ENCODE data around the gene KRTAP9-7.
"Not testable (repeated sequence)": the region's sequence is repeated elsewhere in the genome, so short reads cannot be mapped to it uniquely, and the experiment has no call there.

The KRTAP9-7 gene

DNA sequence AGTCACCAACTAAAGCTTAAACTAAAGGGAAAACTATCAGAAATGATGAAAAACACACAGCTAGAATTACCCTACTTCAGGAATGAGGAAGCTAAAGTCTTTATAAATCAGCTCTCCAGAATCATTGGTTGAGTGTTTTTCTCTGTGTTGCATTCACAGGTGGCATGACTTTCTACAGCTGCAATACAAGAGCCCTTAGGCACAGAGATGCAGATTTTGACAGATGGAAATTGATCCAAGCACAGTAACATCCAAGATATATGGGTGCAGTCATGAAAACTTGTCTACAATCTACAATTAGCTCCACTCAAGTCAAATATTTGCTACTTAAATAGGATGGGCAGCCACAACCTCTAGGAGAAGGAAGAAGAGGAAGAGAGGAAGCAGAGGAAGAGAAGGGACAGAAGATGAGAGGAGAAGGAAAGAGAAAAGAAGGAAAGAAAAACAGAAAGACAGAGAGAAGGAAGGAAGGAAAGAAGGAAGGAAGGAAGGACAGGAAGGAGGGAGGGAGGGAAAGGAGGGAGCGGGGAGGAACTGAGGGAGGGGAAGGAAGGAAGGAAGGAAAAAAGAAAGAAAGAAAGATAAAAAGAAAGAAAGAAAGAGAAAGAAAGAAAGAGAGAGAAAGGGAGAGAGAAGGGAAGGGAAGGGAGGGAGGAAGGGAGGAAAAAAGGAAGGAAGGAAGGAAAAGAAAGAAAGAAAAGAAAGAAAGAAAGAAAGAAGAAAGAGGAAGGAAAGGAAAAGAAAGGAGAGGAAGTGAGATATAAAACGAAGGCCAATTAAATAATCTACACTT, 28.3 kb upstream of the KRTAP9-7 start:
- H3K36me3 ChIP-seq (ENCODE audit: control insufficient read depth, insufficient read depth, low read length); H3K27ac ChIP-seq; H3K4me1 ChIP-seq; H3K27me3 ChIP-seq (ENCODE audit: control insufficient read depth, insufficient read depth, low read length); H3K9ac ChIP-seq; H2AFZ ChIP-seq; H3K9me3 ChIP-seq (ENCODE audit: control insufficient read depth, low read length); H3K4me2 ChIP-seq (ENCODE audit: low read length); H3K4me3 ChIP-seq (ENCODE audit: low read depth, low read length); H3K79me2 ChIP-seq: not testable (repeated sequence)

DNA sequence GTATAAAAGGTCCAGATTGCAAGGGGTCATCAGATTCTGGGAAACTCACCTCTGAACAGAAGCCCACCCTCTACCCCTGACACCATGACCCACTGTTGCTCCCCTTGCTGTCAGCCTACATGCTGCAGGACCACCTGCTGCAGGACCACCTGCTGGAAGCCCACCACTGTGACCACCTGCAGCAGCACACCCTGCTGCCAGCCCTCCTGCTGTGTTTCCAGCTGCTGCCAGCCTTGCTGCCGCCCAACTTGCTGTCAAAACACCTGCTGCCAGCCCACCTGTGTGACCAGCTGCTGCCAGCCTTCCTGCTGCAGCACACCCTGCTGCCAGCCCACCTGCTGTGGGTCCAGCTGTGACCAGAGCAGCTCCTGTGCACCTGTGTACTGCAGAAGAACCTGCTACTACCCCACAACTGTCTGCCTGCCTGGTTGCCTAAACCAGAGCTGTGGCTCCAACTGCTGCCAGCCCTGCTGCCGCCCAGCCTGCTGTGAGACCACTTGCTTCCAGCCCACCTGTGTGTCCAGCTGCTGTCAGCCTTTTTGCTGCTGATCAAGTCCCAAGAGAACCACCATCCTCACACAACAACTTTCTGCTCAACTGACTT, 25.8 kb upstream of the KRTAP9-7 start, which contains the start of gene KRTAP9-4:
TSS of gene KRTAP9-4 (plus strand) at position 51 of the 604 bp plus-strand sequence. CDS start at position 85, 34 bp downstream.
- H2AFZ ChIP-seq; H3K4me1 ChIP-seq; H3K4me3 ChIP-seq (ENCODE audit: low read depth, low read length); H3K27me3 ChIP-seq (ENCODE audit: control insufficient read depth, insufficient read depth, low read length); H3K9ac ChIP-seq; H3K4me2 ChIP-seq (ENCODE audit: low read length); H3K79me2 ChIP-seq; H3K9me3 ChIP-seq (ENCODE audit: control insufficient read depth, low read length); H3K36me3 ChIP-seq (ENCODE audit: control insufficient read depth, insufficient read depth, low read length); H3K27ac ChIP-seq: not testable (repeated sequence)

DNA sequence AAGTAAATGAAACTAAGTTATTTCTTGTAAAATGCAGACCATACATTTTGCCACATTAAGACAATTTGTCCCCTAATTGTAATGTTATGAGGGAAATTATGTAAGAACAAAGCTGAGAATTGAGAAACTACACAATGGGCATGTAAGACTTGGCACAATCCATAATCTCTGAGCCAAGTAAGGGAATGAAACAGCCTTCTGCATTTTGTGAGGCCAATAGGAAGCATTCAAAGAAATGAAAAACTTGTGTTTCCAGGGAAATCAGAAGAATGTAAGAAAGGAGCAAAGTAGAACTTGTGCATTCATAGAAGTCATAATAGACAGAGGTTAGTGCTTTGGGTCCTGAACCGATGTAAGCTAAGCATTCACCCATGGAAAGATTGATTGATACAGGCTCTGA, 24.2 kb upstream of the KRTAP9-7 start:
- Histone ChIP-seq H2AFZ (no peak overlapping the region), H3K4me1 (no peaks in the 10 kb centered on the region), H3K36me3 (ENCODE audit: control insufficient read depth, insufficient read depth, low read length) (no peaks in the 10 kb centered on the region), H3K79me2 (no peaks in the 10 kb centered on the region), H3K27ac (no peak overlapping the region), H3K4me2 (ENCODE audit: low read length) (no peak overlapping the region), H3K27me3 (ENCODE audit: control insufficient read depth, insufficient read depth, low read length) (no peaks in the 10 kb centered on the region), H3K9ac (no peak overlapping the region), H3K9me3 (ENCODE audit: control insufficient read depth, low read length) (no peaks in the 10 kb centered on the region), H3K4me3 (ENCODE audit: low read depth, low read length) (no peak overlapping the region)
- TF ChIP-seq, protein P1, sequence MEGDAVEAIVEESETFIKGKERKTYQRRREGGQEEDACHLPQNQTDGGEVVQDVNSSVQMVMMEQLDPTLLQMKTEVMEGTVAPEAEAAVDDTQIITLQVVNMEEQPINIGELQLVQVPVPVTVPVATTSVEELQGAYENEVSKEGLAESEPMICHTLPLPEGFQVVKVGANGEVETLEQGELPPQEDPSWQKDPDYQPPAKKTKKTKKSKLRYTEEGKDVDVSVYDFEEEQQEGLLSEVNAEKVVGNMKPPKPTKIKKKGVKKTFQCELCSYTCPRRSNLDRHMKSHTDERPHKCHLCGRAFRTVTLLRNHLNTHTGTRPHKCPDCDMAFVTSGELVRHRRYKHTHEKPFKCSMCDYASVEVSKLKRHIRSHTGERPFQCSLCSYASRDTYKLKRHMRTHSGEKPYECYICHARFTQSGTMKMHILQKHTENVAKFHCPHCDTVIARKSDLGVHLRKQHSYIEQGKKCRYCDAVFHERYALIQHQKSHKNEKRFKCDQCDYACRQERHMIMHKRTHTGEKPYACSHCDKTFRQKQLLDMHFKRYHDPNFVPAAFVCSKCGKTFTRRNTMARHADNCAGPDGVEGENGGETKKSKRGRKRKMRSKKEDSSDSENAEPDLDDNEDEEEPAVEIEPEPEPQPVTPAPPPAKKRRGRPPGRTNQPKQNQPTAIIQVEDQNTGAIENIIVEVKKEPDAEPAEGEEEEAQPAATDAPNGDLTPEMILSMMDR (IDR thresholded peaks at IDR 0.05), result no peak

DNA sequence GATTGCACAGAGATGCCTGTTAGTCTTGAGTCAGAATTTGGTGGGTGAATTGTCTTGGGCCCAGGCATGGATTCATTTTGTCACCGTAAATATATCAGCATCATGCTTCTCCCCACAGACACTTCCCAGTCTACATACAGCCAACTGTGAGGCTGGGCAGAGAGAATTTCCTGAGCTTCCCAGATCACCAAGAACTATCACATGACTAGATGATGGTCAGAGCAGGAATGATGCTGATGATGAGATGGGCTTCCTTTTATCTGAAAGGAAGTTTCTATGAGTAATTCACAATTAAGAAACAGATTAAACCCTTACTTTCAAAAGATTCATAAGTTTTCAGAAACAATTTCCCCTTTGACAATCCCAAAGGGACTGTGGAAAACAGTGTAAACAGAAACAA, 20.6 kb upstream of the KRTAP9-7 start:
- no peak overlapping the region for H3K27ac ChIP-seq
- H3K4me2 ChIP-seq (ENCODE audit: low read length), result no peak overlapping the region
- no peaks in the 10 kb centered on the region for H3K36me3 ChIP-seq (ENCODE audit: control insufficient read depth, insufficient read depth, low read length)
- no peaks in the 10 kb centered on the region for H3K4me1 ChIP-seq
- TF ChIP-seq, protein P1 (IDR thresholded peaks at IDR 0.05), result no peak
- no peaks in the 10 kb centered on the region for H3K9me3 ChIP-seq (ENCODE audit: control insufficient read depth, low read length)
- no peak overlapping the region for H3K4me3 ChIP-seq (ENCODE audit: low read depth, low read length)
- H3K27me3 ChIP-seq (ENCODE audit: control insufficient read depth, insufficient read depth, low read length), result no peaks in the 10 kb centered on the region
- no peak overlapping the region for H3K9ac ChIP-seq
- no peaks in the 10 kb centered on the region for H3K79me2 ChIP-seq
- no peak overlapping the region for H2AFZ ChIP-seq

DNA sequence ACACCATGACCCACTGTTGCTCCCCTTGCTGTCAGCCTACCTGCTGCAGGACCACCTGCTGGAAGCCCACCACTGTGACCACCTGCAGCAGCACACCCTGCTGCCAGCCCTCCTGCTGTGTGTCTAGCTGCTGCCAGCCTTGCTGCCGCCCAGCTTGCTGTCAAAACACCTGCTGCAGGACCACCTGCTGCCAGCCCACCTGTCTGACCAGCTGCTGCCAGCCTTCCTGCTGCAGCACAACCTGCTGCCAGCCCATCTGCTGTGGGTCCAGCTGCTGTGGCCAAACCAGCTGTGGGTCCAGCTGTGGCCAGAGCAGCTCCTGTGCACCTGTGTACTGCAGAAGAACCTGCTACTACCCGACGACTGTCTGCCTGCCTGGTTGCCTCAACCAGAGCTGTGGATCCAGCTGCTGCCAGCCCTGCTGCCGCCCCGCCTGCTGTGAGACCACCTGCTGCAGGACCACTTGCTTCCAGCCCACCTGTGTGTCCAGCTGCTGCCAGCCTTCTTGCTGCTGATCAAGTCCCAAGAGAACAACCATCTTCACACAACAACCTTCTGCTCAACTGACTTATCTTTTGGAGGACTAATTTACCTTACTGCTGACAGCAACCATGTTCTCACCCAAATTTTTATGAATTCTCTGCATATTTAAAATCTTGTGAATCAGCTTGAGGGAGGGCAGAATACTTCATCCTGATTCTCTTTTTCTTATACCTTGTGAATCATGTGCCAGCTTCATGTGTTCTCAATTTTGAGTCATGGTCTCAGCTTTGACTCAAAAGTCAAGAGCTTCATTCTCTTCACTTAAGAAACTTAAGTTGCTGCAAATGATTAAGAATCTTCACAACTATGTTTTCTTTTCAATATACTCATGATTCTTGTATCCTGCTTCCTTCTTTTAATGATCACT, 19.9 kb upstream of the KRTAP9-7 start, which contains the start of gene KRTAP9-9:
TSS of gene KRTAP9-9 (plus strand) at position 4 of the 910 bp plus-strand sequence.
- H3K79me2 ChIP-seq; H2AFZ ChIP-seq; H3K27ac ChIP-seq; H3K36me3 ChIP-seq (ENCODE audit: control insufficient read depth, insufficient read depth, low read length); H3K9ac ChIP-seq; H3K27me3 ChIP-seq (ENCODE audit: control insufficient read depth, insufficient read depth, low read length); H3K9me3 ChIP-seq (ENCODE audit: control insufficient read depth, low read length); H3K4me1 ChIP-seq; H3K4me3 ChIP-seq (ENCODE audit: low read depth, low read length); H3K4me2 ChIP-seq (ENCODE audit: low read length): not testable (repeated sequence)

DNA sequence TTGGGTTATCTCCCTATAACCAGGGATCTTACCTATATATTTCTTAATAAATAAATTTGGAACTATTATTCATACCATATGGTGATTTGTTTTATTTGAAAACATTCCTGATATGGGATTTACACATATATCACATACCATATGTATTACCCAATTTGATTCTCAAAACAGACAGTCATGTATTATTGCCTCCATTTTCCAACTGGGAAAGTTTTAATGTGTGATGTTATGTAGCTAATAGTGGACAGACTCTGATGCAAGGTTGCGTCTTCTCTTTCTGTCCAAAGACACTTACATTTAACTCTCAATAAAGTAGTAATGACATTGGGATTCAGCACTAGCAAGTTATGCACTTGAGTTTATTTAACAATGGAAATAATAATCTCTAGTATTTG, 19.2 kb upstream of the KRTAP9-7 start:
- H3K27me3 ChIP-seq (ENCODE audit: control insufficient read depth, insufficient read depth, low read length), result no peaks in the 10 kb centered on the region
- H3K4me3 ChIP-seq (ENCODE audit: low read depth, low read length), result no peak overlapping the region
- H2AFZ ChIP-seq, result no peak overlapping the region
- TF ChIP-seq, protein P1 (IDR thresholded peaks at IDR 0.05), result no peak
- no peak overlapping the region for H3K9ac ChIP-seq
- H3K9me3 ChIP-seq (ENCODE audit: control insufficient read depth, low read length), result no peaks in the 10 kb centered on the region
- H3K36me3 ChIP-seq (ENCODE audit: control insufficient read depth, insufficient read depth, low read length), result no peaks in the 10 kb centered on the region
- H3K79me2 ChIP-seq, result no peaks in the 10 kb centered on the region
- H3K27ac ChIP-seq, result no peak overlapping the region
- no peaks in the 10 kb centered on the region for H3K4me1 ChIP-seq
- H3K4me2 ChIP-seq (ENCODE audit: low read length), result no peak overlapping the region

All from parathyroid adenoma (tissue), 2 donors.